Fibroblast of villous mesenchyme (primary cell): ENCODE data around the gene OR7D2. TPM values are rescaled to one million over a fixed set of nuclear protein-coding genes. Genes with fewer than 3 reads are reported as not detected.

Source experiments
- DNase-seq: peaks from one replicate; pipeline ENCODE4 v3.0.0-alpha.2; 2010; ENCODE audit warnings: low read depth
- H3K4me3 ChIP-seq: 2 replicates; pipeline ENCODE4 v1.5.1; 2011; ENCODE audit warnings: low read depth, mild to moderate bottlenecking, low read length
- total RNA-seq: library from RNA; depleted of rRNA; stranded (reverse); fragments of >200 nt; gene quantifications from 2 replicates; pipeline ENCODE4 v1.2.3, GENCODE V29; 2012
- TF ChIP-seq, protein P1 (sequence below): IDR thresholded peaks from 2 replicates; pipeline ENCODE4 v1.5.1; 2012; ENCODE audit warnings: low read depth, mild to moderate bottlenecking, low read length; ENCODE audit not compliant: insufficient read depth

OR7D2 gene
- 0.43 TPM in 1 of 2 replicates, not detected in the other for total RNA-seq

DNA sequence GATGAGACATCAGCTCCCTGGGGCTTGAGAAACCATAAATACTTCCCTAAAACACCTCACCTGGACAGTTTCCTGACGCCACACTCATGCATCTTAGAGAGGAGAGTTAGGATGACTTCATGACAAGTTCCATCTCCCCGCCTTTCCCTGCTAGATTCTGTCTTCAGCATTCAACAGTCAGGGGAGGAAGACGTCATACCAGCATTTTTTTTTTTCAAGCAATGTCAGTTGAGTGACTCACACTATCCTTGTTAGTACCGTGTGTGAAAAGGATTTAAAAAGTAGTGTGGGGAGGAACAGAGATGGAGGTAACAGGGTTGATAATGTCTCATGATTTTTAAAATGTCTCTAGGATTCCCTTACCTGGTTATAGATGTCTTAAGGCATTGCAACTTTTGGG is at the start of gene OR7D2:
OR7D2 (plus strand) TSS at position 79 of the 400 bp plus-strand sequence. CDS start 6,803 bp downstream, outside the sequence.
- no peak for DNase-seq
- no peak within 1 kb of the TSS for H3K4me3 ChIP-seq
- TF ChIP-seq, protein P1, sequence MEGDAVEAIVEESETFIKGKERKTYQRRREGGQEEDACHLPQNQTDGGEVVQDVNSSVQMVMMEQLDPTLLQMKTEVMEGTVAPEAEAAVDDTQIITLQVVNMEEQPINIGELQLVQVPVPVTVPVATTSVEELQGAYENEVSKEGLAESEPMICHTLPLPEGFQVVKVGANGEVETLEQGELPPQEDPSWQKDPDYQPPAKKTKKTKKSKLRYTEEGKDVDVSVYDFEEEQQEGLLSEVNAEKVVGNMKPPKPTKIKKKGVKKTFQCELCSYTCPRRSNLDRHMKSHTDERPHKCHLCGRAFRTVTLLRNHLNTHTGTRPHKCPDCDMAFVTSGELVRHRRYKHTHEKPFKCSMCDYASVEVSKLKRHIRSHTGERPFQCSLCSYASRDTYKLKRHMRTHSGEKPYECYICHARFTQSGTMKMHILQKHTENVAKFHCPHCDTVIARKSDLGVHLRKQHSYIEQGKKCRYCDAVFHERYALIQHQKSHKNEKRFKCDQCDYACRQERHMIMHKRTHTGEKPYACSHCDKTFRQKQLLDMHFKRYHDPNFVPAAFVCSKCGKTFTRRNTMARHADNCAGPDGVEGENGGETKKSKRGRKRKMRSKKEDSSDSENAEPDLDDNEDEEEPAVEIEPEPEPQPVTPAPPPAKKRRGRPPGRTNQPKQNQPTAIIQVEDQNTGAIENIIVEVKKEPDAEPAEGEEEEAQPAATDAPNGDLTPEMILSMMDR = no peak

DNA sequence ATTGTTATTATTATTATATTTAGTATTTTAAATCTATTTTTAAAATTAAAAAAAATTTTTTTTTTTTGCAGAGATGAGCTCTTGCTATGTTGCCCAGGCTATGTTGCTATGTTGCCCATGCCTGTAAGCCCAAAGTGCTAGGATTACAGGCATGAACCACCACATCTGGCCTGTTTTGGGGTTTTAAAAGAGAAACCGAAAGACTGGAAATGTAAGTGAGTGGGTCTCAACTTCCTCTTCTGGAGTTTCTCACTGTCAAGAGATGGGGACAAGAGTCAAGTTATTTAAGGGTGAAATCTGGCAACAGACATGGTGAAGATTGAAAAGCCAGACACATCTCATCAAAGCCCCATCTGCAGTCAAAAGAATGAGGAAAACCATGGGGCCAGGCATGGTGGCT is 47.8 kb upstream of the OR7D2 start:
- peak; percentile 2 for DNase-seq
- TF ChIP-seq, protein P1 = no peak

DNA sequence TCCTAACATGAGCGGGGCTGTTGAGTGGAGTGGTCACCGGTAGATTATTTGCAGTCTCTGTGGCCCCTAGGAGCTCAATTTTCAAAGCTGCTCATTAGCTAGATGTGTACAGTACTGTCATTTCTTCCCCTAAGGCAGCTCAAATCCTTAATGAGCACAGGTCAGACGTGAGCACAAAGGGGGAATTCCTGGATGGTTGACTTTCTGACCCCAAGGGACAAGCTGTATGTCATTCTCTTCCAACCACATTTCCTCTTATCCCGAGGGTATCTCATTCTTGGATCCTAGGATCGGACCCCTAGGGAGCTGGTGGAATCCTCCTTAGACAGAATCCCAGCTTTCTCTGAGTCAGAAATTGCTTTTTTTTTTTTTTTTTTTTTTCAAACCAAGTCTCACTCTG is 46.4 kb upstream of the OR7D2 start:
- TF ChIP-seq, protein P1 = no peak
- DNase-seq = no peak
- no peak overlapping the region for H3K4me3 ChIP-seq

More for the DNA sequence above, 47.8 kb upstream of the OR7D2 start:
- H3K4me3 ChIP-seq = no peak overlapping the region

- DNase-seq = no peak
- peak overlapping the region; percentile 97 for H3K4me3 ChIP-seq
- TF ChIP-seq, protein P1 = no peak
Observed at GRCh38 chr19:9139609-9140158, 39.1 kb upstream of the OR7D2 start.

DNA sequence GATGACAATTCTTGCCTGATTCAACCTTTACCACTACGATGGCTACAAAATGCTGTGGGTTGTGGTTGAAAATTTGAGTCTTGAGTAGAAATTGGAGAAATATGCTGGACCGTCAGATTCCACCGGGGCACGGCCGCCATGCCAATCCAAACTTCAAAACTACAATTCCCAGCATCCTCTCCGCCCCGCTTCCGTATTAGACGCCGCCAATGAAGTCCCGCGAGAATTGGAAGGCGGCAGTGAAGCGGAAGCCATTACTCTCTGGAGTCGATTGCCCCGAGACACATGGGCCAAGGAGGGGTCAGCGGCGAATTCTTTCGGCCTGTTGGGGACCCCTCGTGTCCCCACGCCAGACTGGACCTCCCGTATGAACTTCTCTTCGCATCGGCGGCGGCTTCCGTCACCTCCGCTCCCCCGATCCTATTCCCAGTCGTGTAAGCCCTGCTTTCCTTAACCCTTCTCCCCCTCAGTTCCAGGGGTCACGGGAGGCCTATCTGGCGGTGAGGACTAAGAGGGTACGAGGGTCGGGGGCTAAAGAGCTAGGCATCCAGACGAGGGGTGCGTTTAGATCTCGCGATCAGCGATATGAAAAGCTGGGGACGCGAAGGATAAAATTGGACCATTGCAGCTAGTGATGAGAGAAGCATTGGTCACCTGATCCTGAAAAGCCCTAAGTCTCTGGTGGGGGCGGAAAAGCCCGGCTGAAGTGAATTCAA is 38.5 kb upstream of the OR7D2 start, which contains the start of gene ZNF317:
ZNF317 (plus strand) TSS at position 239 of the 716 bp plus-strand sequence. CDS start 15,620 bp downstream, outside the sequence.
- TF ChIP-seq, protein P1 = no peak
- peak; percentile 93 for DNase-seq
- H3K4me3 ChIP-seq = peak within 1 kb of the TSS; percentile 97

GRCh38 chr19:9144920-9145319 is 33.9 kb upstream of the OR7D2 start:
- H3K4me3 ChIP-seq = no peak overlapping the region
- DNase-seq = peak; percentile 5
- TF ChIP-seq, protein P1 = no peak
